Gastroesophageal sphincter (tissue), 4 donors: Measurements from ENCODE around the gene CACNA2D3. TPM values are rescaled to one million over a fixed set of nuclear protein-coding genes. Genes with fewer than 3 reads are reported as not detected.

Source experiments
- ATAC-seq: fragments of 150-250 bp; one replicate; pipeline ENCODE4 v1.9.1; 2016; ENCODE audit warnings: mild to moderate bottlenecking, moderate library complexity
- H3K27ac ChIP-seq, 4 donors: fragments of 200-600 bp; sonication (generic) in 3 of 4; 1 replicate in 3 of 4; 2 replicates in 1 of 4; pipeline ENCODE4 v1.5.1; 2016 to 2019
- H3K27me3 ChIP-seq: fragments of 200-600 bp; sonication (generic); one replicate; pipeline ENCODE4 v1.5.1; 2019
- H3K36me3 ChIP-seq, 2 donors: fragments of 200-600 bp; sonication (generic); one replicate each; pipeline ENCODE4 v1.5.1; 2019; ENCODE audit warnings: control low read depth in 1 of 2
- H3K4me1 ChIP-seq, 3 donors: fragments of 200-600 bp; sonication (generic); 1 replicate in 2 of 3; 2 replicates in 1 of 3; pipeline ENCODE4 v1.5.1; 2016 to 2019; ENCODE audit warnings: control low read depth in 2 of 3
- H3K4me3 ChIP-seq, 2 donors: fragments of 200-600 bp; sonication (generic); one replicate each; pipeline ENCODE4 v1.5.1; 2019; ENCODE audit warnings: mild to moderate bottlenecking in 1 of 2, moderate library complexity in 1 of 2
- H3K9me3 ChIP-seq, 3 donors: fragments of 200-600 bp; sonication (generic); one replicate each; pipeline ENCODE4 v1.5.1; 2017 to 2019; ENCODE audit warnings: control low read depth in 2 of 3
- CTCF ChIP-seq, 4 experiments: fragments of 200-600 bp in 2 of 4; fragments of 450-650 bp in 2 of 4; sonication (generic) in 1 of 4; IDR thresholded peaks; one replicate each; pipeline ENCODE4 v1.5.1; 2017 to 2019; ENCODE audit warnings: antibody characterized with exemption in 4 of 4, mild to moderate bottlenecking in 2 of 4, moderate library complexity in 2 of 4
- EP300 ChIP-seq: sonication (generic); formaldehyde crosslinking; IDR thresholded peaks from one replicate; pipeline ENCODE4 v1.6.1; 2017; ENCODE audit warnings: antibody characterized with exemption, mild to moderate bottlenecking
- POLR2A ChIP-seq, 2 donors: fragments of 450-650 bp; IDR thresholded peaks; one replicate each; pipeline ENCODE4 v1.6.1; 2017; ENCODE audit warnings: antibody characterized with exemption in 2 of 2, mild to moderate bottlenecking in 2 of 2, moderate library complexity in 1 of 2
- POLR2AphosphoS5 ChIP-seq: sonication (generic); formaldehyde crosslinking; IDR thresholded peaks from one replicate; pipeline ENCODE4 v1.6.1; 2017; ENCODE audit warnings: antibody characterized with exemption
- whole genome bisulfite sequencing, 2 donors: methylation state at CpG; one replicate each; pipeline ENCODE4 v1.1.5; 2018; ENCODE audit warnings: low coverage in 1 of 2; 5-methylcytosine and 5-hydroxymethylcytosine counted together
- total RNA-seq, 4 donors: library from RNA; depleted of rRNA; stranded (reverse); fragments of >200 nt; gene quantifications; one replicate each; pipeline ENCODE4 v1.1.0, GENCODE V29; 2016

The CACNA2D3 gene
- total RNA-seq, 4 donors from 2014 or later, result 0.94 to 6.5 (median 3.5) TPM

- no peak for ATAC-seq
- Histone ChIP-seq H3K4me3 (no peak overlapping the region), H3K36me3 (no peaks in the 10 kb centered on the region), H3K27me3 (peaks cover 2% of the 10 kb centered on the region), H3K27ac (no peak overlapping the region), H3K9me3 (no peaks in the 10 kb centered on the region), H3K4me1 (no peaks in the 10 kb centered on the region)
- TF ChIP-seq CTCF (IDR thresholded peaks at IDR 0.05), result no peak
- TF ChIP-seq POLR2AphosphoS5, result no peak
- no peak for TF ChIP-seq POLR2A (IDR thresholded peaks at IDR 0.05)
- TF ChIP-seq EP300, result no peak
- 86 to 90% methylated on average over 3 to 4 of the region's 4 CpGs for WGBS, 2 donors
Measured at GRCh38 chr3:55119268-55119667, 996.9 kb downstream of the CACNA2D3 start.

GRCh38 chr3:55122312-55122711, 1000.0 kb downstream of the CACNA2D3 start:
- Histone ChIP-seq H3K27me3 (peaks cover 16% of the 10 kb centered on the region), H3K27ac (no peak overlapping the region), H3K4me1 (no peaks in the 10 kb centered on the region), H3K36me3 (no peaks in the 10 kb centered on the region), H3K9me3 (no peaks in the 10 kb centered on the region), H3K4me3 (no peak overlapping the region)
- no peak for ATAC-seq
- 63 to 80% methylated on average over 1 to 2 of the region's 2 CpGs for WGBS, 2 donors
- TF ChIP-seq POLR2A (IDR thresholded peaks at IDR 0.05) (no peak), EP300 (no peak), POLR2AphosphoS5 (no peak), CTCF (IDR thresholded peaks at IDR 0.05) (no peak)

Other genes with a start within 250 kb of the CACNA2D3 start
- 10 to 100 TPM; 22.4 to 26.8 (median 25.7) TPM for gene ACTR8, start 240.4 kb upstream of the CACNA2D3 start, total RNA-seq
- gene SELENOK, start 230.7 kb upstream of the CACNA2D3 start, total RNA-seq, result 10 to 100 TPM; 42.2 to 76.7 (median 63.4) TPM